HEK293 (cell line): ENCODE results near the gene RASSF1.

Source experiments
- FEZF1 ChIP-seq: fragments of 450-650 bp; formaldehyde crosslinking; IDR thresholded peaks from 2 replicates; pipeline ENCODE4 v1.5.1; 2016; ENCODE audit warnings: missing biosample characterization, missing genetic modification characterization
- GLIS2 ChIP-seq: fragments of 450-650 bp; formaldehyde crosslinking; IDR thresholded peaks from 2 replicates; pipeline ENCODE4 v1.5.1; 2016; ENCODE audit warnings: missing biosample characterization, missing genetic modification characterization
- KLF9 ChIP-seq: fragments of 450-650 bp; formaldehyde crosslinking; IDR thresholded peaks from 2 replicates; pipeline ENCODE4 v1.5.1; 2016; ENCODE audit warnings: missing biosample characterization, missing genetic modification characterization, low read depth
- OSR2 ChIP-seq: fragments of 450-650 bp; formaldehyde crosslinking; IDR thresholded peaks from 2 replicates; pipeline ENCODE4 v1.5.1; 2016; ENCODE audit warnings: missing biosample characterization, missing genetic modification characterization
- OVOL3 ChIP-seq: fragments of 450-650 bp; formaldehyde crosslinking; IDR thresholded peaks from 2 replicates; pipeline ENCODE4 v1.5.1; 2016; ENCODE audit warnings: missing biosample characterization, missing genetic modification characterization
- REPIN1 ChIP-seq: fragments of 450-650 bp; formaldehyde crosslinking; IDR thresholded peaks from 2 replicates; pipeline ENCODE4 v1.5.1; 2017; ENCODE audit warnings: missing biosample characterization, missing genetic modification characterization, low read depth
- TRIM28 ChIP-seq: IDR thresholded peaks from 2 replicates; pipeline ENCODE4 v1.6.1; 2011; ENCODE audit warnings: low read length, control low read depth, borderline replicate concordance
- ZNF155 ChIP-seq: fragments of 450-650 bp; formaldehyde crosslinking; IDR thresholded peaks from 2 replicates; pipeline ENCODE4 v1.5.1; 2016; ENCODE audit warnings: missing biosample characterization, missing genetic modification characterization
- ZNF169 ChIP-seq: fragments of 450-650 bp; formaldehyde crosslinking; IDR thresholded peaks from 2 replicates; pipeline ENCODE4 v1.5.1; 2016; ENCODE audit warnings: missing biosample characterization, missing genetic modification characterization
- ZNF174 ChIP-seq: fragments of 450-650 bp; formaldehyde crosslinking; IDR thresholded peaks from 2 replicates; pipeline ENCODE4 v1.5.0; 2017; ENCODE audit warnings: missing biosample characterization, mild to moderate bottlenecking, missing genetic modification characterization
- ZNF184 ChIP-seq: fragments of 450-650 bp; IDR thresholded peaks from 2 replicates; pipeline ENCODE4 v1.5.1; 2018; ENCODE audit warnings: missing biosample characterization, mild to moderate bottlenecking, missing genetic modification characterization
- ZNF202 ChIP-seq: fragments of 450-650 bp; formaldehyde crosslinking; IDR thresholded peaks from 2 replicates; pipeline ENCODE4 v1.5.1; 2016; ENCODE audit warnings: missing biosample characterization, missing genetic modification characterization, borderline replicate concordance
- ZNF514 ChIP-seq: fragments of 450-650 bp; formaldehyde crosslinking; IDR thresholded peaks from 2 replicates; pipeline ENCODE4 v1.5.1; 2016; ENCODE audit warnings: missing biosample characterization, missing genetic modification characterization
- ZNF549 ChIP-seq: fragments of 450-650 bp; IDR thresholded peaks from 2 replicates; pipeline ENCODE4 v1.5.1; 2018; ENCODE audit warnings: missing biosample characterization, missing genetic modification characterization, mild to moderate bottlenecking, inconsistent platforms, moderate library complexity
- ZNF560 ChIP-seq: fragments of 450-650 bp; formaldehyde crosslinking; IDR thresholded peaks from 2 replicates; pipeline ENCODE4 v1.5.1; 2017; ENCODE audit warnings: missing biosample characterization, missing genetic modification characterization, borderline replicate concordance
- ZNF571 ChIP-seq: fragments of 450-650 bp; formaldehyde crosslinking; IDR thresholded peaks from 2 replicates; pipeline ENCODE4 v1.5.0; 2017; ENCODE audit warnings: missing biosample characterization, missing genetic modification characterization
- ZNF585B ChIP-seq: fragments of 450-650 bp; formaldehyde crosslinking; IDR thresholded peaks from 2 replicates; pipeline ENCODE4 v1.5.1; 2016; ENCODE audit warnings: missing biosample characterization, missing genetic modification characterization
- ZNF623 ChIP-seq: fragments of 450-650 bp; formaldehyde crosslinking; IDR thresholded peaks from 2 replicates; pipeline ENCODE4 v1.5.1; 2016; ENCODE audit warnings: missing biosample characterization, missing genetic modification characterization
- ZNF660 ChIP-seq: fragments of 450-650 bp; IDR thresholded peaks from 2 replicates; pipeline ENCODE4 v1.5.1; 2018; ENCODE audit warnings: missing biosample characterization, mild to moderate bottlenecking, missing genetic modification characterization
- ZNF701 ChIP-seq: fragments of 450-650 bp; formaldehyde crosslinking; IDR thresholded peaks from 2 replicates; pipeline ENCODE4 v1.5.1; 2016; ENCODE audit warnings: missing biosample characterization, missing genetic modification characterization
- ZSCAN16 ChIP-seq: fragments of 450-650 bp; formaldehyde crosslinking; IDR thresholded peaks from 2 replicates; pipeline ENCODE4 v1.5.1; 2016; ENCODE audit warnings: missing biosample characterization, missing genetic modification characterization
- TF ChIP-seq, protein P1 (sequence below): fragments of 450-650 bp; formaldehyde crosslinking; IDR thresholded peaks from 2 replicates; pipeline ENCODE4 v1.5.1; 2017; ENCODE audit warnings: missing biosample characterization, missing genetic modification characterization
- TF ChIP-seq, protein P2 (sequence below): fragments of 450-650 bp; formaldehyde crosslinking; IDR thresholded peaks from 2 replicates; pipeline ENCODE4 v1.5.1; 2016; ENCODE audit warnings: missing biosample characterization, missing genetic modification characterization
- TF ChIP-seq, protein P3 (sequence below): fragments of 450-650 bp; formaldehyde crosslinking; IDR thresholded peaks from 2 replicates; pipeline ENCODE4 v1.5.1; 2016; ENCODE audit warnings: missing biosample characterization, missing genetic modification characterization, borderline replicate concordance
- TF ChIP-seq, protein P4 (sequence below): IDR thresholded peaks from 2 replicates; pipeline ENCODE4 v1.6.1; 2011; ENCODE audit warnings: mild to moderate bottlenecking, low read depth, low read length, borderline replicate concordance
- TF ChIP-seq, protein P5 (sequence below): fragments of 450-650 bp; formaldehyde crosslinking; IDR thresholded peaks from 2 replicates; pipeline ENCODE4 v1.5.1; 2016; ENCODE audit warnings: missing biosample characterization, missing genetic modification characterization
- TF ChIP-seq, protein P6 (sequence below): fragments of 450-650 bp; formaldehyde crosslinking; IDR thresholded peaks from 2 replicates; pipeline ENCODE4 v1.5.1; 2017; ENCODE audit warnings: missing biosample characterization, missing genetic modification characterization

RASSF1 gene

DNA sequence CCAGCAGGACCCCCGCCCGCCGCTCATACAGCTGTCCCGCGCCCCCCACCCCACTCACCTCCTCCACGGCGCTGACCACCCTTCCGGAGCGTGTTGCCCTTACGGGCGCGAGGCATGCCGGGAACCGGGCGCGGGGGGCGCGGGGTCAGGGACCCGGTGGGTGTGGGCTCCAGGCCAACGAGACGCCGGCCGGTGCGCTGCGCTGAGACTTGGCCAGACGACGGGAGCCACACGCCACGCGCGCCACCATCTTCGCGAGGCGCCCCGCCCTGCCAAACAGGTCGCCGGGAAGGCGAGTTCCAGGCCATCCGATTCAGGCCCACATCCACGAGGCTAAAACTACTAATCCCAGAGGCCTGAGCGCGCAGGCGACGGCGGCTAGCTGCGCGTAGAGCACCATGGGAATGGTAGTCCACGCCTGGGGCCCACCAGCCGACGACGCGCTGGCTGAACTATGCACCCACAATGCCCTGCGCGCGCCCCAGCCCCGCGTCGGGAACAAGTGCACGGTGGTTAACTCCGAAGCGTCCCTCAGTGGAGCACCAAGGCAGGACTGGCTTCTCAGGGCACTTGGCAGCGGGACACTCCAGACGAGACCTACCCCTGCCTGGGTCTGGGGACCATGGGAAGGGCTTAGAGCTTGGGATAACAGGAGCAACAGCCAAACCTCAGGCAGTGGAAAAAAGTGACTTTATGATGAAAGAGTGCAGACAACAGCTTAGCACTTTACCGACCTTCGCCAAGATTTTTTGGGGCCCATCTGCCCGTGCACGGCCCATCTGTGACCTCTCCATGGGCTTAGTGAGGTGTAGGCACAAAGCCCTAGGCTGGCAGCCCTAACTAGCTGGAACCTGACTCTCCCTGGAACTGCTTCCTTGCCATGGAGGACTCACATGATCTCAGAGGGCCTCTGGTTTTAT, 48.2 kb downstream of the RASSF1 start, which contains the start of gene IFRD2 (continued):
- no peak for TF ChIP-seq REPIN1 (tag by site-specific recombination)
- TF ChIP-seq ZNF585B (tag by site-specific recombination), result no peak
- no peak for TF ChIP-seq ZNF155
- TF ChIP-seq, protein P1, sequence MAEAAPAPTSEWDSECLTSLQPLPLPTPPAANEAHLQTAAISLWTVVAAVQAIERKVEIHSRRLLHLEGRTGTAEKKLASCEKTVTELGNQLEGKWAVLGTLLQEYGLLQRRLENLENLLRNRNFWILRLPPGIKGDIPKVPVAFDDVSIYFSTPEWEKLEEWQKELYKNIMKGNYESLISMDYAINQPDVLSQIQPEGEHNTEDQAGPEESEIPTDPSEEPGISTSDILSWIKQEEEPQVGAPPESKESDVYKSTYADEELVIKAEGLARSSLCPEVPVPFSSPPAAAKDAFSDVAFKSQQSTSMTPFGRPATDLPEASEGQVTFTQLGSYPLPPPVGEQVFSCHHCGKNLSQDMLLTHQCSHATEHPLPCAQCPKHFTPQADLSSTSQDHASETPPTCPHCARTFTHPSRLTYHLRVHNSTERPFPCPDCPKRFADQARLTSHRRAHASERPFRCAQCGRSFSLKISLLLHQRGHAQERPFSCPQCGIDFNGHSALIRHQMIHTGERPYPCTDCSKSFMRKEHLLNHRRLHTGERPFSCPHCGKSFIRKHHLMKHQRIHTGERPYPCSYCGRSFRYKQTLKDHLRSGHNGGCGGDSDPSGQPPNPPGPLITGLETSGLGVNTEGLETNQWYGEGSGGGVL (tag by site-specific recombination), result no peak
- TF ChIP-seq ZNF560, result no peak
- TF ChIP-seq ZNF184 (tag by site-specific recombination), result no peak
- TF ChIP-seq, protein P2, sequence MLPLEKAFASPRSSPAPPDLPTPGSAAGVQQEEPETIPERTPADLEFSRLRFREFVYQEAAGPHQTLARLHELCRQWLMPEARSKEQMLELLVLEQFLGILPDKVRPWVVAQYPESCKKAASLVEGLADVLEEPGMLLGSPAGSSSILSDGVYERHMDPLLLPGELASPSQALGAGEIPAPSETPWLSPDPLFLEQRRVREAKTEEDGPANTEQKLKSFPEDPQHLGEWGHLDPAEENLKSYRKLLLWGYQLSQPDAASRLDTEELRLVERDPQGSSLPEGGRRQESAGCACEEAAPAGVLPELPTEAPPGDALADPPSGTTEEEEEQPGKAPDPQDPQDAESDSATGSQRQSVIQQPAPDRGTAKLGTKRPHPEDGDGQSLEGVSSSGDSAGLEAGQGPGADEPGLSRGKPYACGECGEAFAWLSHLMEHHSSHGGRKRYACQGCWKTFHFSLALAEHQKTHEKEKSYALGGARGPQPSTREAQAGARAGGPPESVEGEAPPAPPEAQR (tag by site-specific recombination), result no peak
- TF ChIP-seq ZNF549 (tag by site-specific recombination), result no peak
- no peak for TF ChIP-seq FEZF1 (tag by site-specific recombination)
- no peak for TF ChIP-seq ZNF514 (tag by site-specific recombination)
- no peak for TF ChIP-seq ZSCAN16 (tag by site-specific recombination)
- TF ChIP-seq ZNF174 (tag by site-specific recombination), result no peak
- no peak for TF ChIP-seq ZNF202
- no peak for TF ChIP-seq ZNF623 (tag by site-specific recombination)
- TF ChIP-seq, protein P3, sequence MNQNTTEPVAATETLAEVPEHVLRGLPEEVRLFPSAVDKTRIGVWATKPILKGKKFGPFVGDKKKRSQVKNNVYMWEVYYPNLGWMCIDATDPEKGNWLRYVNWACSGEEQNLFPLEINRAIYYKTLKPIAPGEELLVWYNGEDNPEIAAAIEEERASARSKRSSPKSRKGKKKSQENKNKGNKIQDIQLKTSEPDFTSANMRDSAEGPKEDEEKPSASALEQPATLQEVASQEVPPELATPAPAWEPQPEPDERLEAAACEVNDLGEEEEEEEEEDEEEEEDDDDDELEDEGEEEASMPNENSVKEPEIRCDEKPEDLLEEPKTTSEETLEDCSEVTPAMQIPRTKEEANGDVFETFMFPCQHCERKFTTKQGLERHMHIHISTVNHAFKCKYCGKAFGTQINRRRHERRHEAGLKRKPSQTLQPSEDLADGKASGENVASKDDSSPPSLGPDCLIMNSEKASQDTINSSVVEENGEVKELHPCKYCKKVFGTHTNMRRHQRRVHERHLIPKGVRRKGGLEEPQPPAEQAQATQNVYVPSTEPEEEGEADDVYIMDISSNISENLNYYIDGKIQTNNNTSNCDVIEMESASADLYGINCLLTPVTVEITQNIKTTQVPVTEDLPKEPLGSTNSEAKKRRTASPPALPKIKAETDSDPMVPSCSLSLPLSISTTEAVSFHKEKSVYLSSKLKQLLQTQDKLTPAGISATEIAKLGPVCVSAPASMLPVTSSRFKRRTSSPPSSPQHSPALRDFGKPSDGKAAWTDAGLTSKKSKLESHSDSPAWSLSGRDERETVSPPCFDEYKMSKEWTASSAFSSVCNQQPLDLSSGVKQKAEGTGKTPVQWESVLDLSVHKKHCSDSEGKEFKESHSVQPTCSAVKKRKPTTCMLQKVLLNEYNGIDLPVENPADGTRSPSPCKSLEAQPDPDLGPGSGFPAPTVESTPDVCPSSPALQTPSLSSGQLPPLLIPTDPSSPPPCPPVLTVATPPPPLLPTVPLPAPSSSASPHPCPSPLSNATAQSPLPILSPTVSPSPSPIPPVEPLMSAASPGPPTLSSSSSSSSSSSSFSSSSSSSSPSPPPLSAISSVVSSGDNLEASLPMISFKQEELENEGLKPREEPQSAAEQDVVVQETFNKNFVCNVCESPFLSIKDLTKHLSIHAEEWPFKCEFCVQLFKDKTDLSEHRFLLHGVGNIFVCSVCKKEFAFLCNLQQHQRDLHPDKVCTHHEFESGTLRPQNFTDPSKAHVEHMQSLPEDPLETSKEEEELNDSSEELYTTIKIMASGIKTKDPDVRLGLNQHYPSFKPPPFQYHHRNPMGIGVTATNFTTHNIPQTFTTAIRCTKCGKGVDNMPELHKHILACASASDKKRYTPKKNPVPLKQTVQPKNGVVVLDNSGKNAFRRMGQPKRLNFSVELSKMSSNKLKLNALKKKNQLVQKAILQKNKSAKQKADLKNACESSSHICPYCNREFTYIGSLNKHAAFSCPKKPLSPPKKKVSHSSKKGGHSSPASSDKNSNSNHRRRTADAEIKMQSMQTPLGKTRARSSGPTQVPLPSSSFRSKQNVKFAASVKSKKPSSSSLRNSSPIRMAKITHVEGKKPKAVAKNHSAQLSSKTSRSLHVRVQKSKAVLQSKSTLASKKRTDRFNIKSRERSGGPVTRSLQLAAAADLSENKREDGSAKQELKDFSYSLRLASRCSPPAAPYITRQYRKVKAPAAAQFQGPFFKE, result no peak
- no peak for TF ChIP-seq ZNF169 (tag by site-specific recombination)
- TF ChIP-seq, protein P4, sequence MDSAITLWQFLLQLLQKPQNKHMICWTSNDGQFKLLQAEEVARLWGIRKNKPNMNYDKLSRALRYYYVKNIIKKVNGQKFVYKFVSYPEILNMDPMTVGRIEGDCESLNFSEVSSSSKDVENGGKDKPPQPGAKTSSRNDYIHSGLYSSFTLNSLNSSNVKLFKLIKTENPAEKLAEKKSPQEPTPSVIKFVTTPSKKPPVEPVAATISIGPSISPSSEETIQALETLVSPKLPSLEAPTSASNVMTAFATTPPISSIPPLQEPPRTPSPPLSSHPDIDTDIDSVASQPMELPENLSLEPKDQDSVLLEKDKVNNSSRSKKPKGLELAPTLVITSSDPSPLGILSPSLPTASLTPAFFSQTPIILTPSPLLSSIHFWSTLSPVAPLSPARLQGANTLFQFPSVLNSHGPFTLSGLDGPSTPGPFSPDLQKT, result no peak
- TF ChIP-seq, protein P5, sequence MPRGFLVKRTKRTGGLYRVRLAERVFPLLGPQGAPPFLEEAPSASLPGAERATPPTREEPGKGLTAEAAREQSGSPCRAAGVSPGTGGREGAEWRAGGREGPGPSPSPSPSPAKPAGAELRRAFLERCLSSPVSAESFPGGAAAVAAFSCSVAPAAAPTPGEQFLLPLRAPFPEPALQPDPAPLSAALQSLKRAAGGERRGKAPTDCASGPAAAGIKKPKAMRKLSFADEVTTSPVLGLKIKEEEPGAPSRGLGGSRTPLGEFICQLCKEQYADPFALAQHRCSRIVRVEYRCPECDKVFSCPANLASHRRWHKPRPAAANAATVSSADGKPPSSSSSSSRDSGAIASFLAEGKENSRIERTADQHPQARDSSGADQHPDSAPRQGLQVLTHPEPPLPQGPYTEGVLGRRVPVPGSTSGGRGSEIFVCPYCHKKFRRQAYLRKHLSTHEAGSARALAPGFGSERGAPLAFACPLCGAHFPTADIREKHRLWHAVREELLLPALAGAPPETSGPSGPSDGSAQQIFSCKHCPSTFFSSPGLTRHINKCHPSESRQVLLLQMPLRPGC (tag by site-specific recombination), result no peak; the same call in 1 of the 2 replicates
- 0 out of 2 replicates have a peak, but pooled peaks have one; percentile 12 for TF ChIP-seq ZNF660 (tag by site-specific recombination)
- TF ChIP-seq ZNF701, result no peak
- TF ChIP-seq, protein P6, sequence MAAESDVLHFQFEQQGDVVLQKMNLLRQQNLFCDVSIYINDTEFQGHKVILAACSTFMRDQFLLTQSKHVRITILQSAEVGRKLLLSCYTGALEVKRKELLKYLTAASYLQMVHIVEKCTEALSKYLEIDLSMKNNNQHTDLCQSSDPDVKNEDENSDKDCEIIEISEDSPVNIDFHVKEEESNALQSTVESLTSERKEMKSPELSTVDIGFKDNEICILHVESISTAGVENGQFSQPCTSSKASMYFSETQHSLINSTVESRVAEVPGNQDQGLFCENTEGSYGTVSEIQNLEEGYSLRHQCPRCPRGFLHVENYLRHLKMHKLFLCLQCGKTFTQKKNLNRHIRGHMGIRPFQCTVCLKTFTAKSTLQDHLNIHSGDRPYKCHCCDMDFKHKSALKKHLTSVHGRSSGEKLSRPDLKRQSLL, result no peak; the same call in 1 of the 2 replicates
- peak; percentile 78 for TF ChIP-seq GLIS2 (tag by site-specific recombination)
- TF ChIP-seq TRIM28, result no peak
- no peak for TF ChIP-seq OSR2
- TF ChIP-seq KLF9 (tag by site-specific recombination), result peak; percentile 78
- no peak for TF ChIP-seq OVOL3 (tag by site-specific recombination)
- no peak for TF ChIP-seq ZNF571 (tag by site-specific recombination)
